Measurements from ENCODE around the gene TRDN.

The TRDN gene

GRCh38 chr6:123663436-123663835, 26.7 kb upstream of the TRDN start:
- Histone ChIP-seq H3K27me3 (ENCODE audit: insufficient read depth, low read length, poor library complexity, severe bottlenecking) (no peaks in the 10 kb centered on the region), H3K4me2 (ENCODE audit: low read depth, low read length, poor library complexity, severe bottlenecking) (no peak overlapping the region), H2AFZ (ENCODE audit: low read length) (no peak overlapping the region), H3K4me3 (ENCODE audit: low read length, poor library complexity, severe bottlenecking) (no peak overlapping the region), H3K79me2 (ENCODE audit: insufficient read depth, low read length) (no peaks in the 10 kb centered on the region), H4K20me1 (ENCODE audit: insufficient read depth, low read length, poor library complexity, severe bottlenecking) (no peaks in the 10 kb centered on the region), H3K9me2 (replicated peaks; ENCODE audit: low read depth, low read length) (no peaks in the 10 kb centered on the region), H3K4me1 (ENCODE audit: insufficient read depth, low read length, poor library complexity, severe bottlenecking) (no peaks in the 10 kb centered on the region), H3F3A (ENCODE audit: low read depth) (no peaks in the 10 kb centered on the region), H3K36me3 (ENCODE audit: insufficient read depth, low read length) (no peaks in the 10 kb centered on the region), H3K9ac (ENCODE audit: low read depth, low read length, poor library complexity, severe bottlenecking) (no peak overlapping the region), H3K9me3 (ENCODE audit: insufficient read depth, low read depth, low read length) (no peaks in the 10 kb centered on the region)
- TF ChIP-seq CTCF (conservative IDR thresholded peaks at IDR 0.05; ENCODE audit: low read length) = no peak
- no peak for TF ChIP-seq EZH2phosphoT487 (IDR thresholded peaks at IDR 0.05; ENCODE audit: borderline replicate concordance)

- TF ChIP-seq CTCF (conservative IDR thresholded peaks at IDR 0.05; ENCODE audit: low read length) (no peak), EZH2phosphoT487 (IDR thresholded peaks at IDR 0.05; ENCODE audit: borderline replicate concordance) (no peak)
- no peaks in the 10 kb centered on the region for H4K20me1 ChIP-seq (ENCODE audit: insufficient read depth, low read length, poor library complexity, severe bottlenecking)
- H3K4me1 ChIP-seq (ENCODE audit: insufficient read depth, low read length, poor library complexity, severe bottlenecking) = no peaks in the 10 kb centered on the region
- H3K4me2 ChIP-seq (ENCODE audit: low read depth, low read length, poor library complexity, severe bottlenecking) = no peak overlapping the region
- no peaks in the 10 kb centered on the region for H3K79me2 ChIP-seq (ENCODE audit: insufficient read depth, low read length)
- no peaks in the 10 kb centered on the region for H3K36me3 ChIP-seq (ENCODE audit: insufficient read depth, low read length)
- no peak overlapping the region for H2AFZ ChIP-seq (ENCODE audit: low read length)
- no peaks in the 10 kb centered on the region for H3K27me3 ChIP-seq (ENCODE audit: insufficient read depth, low read length, poor library complexity, severe bottlenecking)
- no peaks in the 10 kb centered on the region for H3K9me3 ChIP-seq (ENCODE audit: insufficient read depth, low read depth, low read length)
- H3F3A ChIP-seq (ENCODE audit: low read depth) = no peaks in the 10 kb centered on the region
- H3K9ac ChIP-seq (ENCODE audit: low read depth, low read length, poor library complexity, severe bottlenecking) = no peak overlapping the region
- H3K4me3 ChIP-seq (ENCODE audit: low read length, poor library complexity, severe bottlenecking) = no peak overlapping the region
- no peaks in the 10 kb centered on the region for H3K9me2 ChIP-seq (replicated peaks; ENCODE audit: low read depth, low read length)
These were observed 26.0 kb upstream of the TRDN start for GRCh38 chr6:123662757-123663156.

GRCh38 chr6:123661105-123661891, 24.5 kb upstream of the TRDN start:
- H3K79me2 ChIP-seq (ENCODE audit: insufficient read depth, low read length) = no peaks in the 10 kb centered on the region
- H3K36me3 ChIP-seq (ENCODE audit: insufficient read depth, low read length) = no peaks in the 10 kb centered on the region
- no peak overlapping the region for H3K9ac ChIP-seq (ENCODE audit: low read depth, low read length, poor library complexity, severe bottlenecking)
- no peaks in the 10 kb centered on the region for H3K27me3 ChIP-seq (ENCODE audit: insufficient read depth, low read length, poor library complexity, severe bottlenecking)
- H3K4me3 ChIP-seq (ENCODE audit: low read length, poor library complexity, severe bottlenecking) = no peak overlapping the region
- TF ChIP-seq CTCF (conservative IDR thresholded peaks at IDR 0.05; ENCODE audit: low read length) (no peak), EZH2phosphoT487 (IDR thresholded peaks at IDR 0.05; ENCODE audit: borderline replicate concordance) (no peak)
- H4K20me1 ChIP-seq (ENCODE audit: insufficient read depth, low read length, poor library complexity, severe bottlenecking) = no peaks in the 10 kb centered on the region
- no peak overlapping the region for H3K4me2 ChIP-seq (ENCODE audit: low read depth, low read length, poor library complexity, severe bottlenecking)
- H3K9me2 ChIP-seq (replicated peaks; ENCODE audit: low read depth, low read length) = no peaks in the 10 kb centered on the region
- H3K4me1 ChIP-seq (ENCODE audit: insufficient read depth, low read length, poor library complexity, severe bottlenecking) = peaks cover under 1% of the 10 kb centered on the region
- no peaks in the 10 kb centered on the region for H3F3A ChIP-seq (ENCODE audit: low read depth)
- H2AFZ ChIP-seq (ENCODE audit: low read length) = no peak overlapping the region
- H3K9me3 ChIP-seq (ENCODE audit: insufficient read depth, low read depth, low read length) = no peaks in the 10 kb centered on the region
